ENCODE measurements around the gene APOC1. TPM values are rescaled to one million over a fixed set of nuclear protein-coding genes. Genes with fewer than 3 reads are reported as not detected.

Gene APOC1
- total RNA-seq, 1 donor from 2014 or later = 89.4 TPM

GRCh38 chr19:44871809-44872208 is 42.6 kb upstream of the APOC1 start:
- Mint-ChIP-seq H3K27me3 (no peaks in the 10 kb centered on the region), H3K36me3 (ENCODE audit: insufficient read depth) (peaks cover 33% of the 10 kb centered on the region), H3K4me3 (ENCODE audit: low read depth) (no peak overlapping the region), H3K27ac (no peak overlapping the region), H3K4me1 (ENCODE audit: low read depth) (peaks cover 5% of the 10 kb centered on the region), H3K9me3 (ENCODE audit: low read depth) (no peaks in the 10 kb centered on the region)
- DNase-seq (ENCODE audit: low spot score, unreplicated experiment) = no peak
- no peak for TF ChIP-seq CTCF (IDR thresholded peaks at IDR 0.05; ENCODE audit: unreplicated experiment)

GRCh38 chr19:44872661-44873060 is 41.7 kb upstream of the APOC1 start:
- no peak for DNase-seq (ENCODE audit: low spot score, unreplicated experiment)
- no peak overlapping the region for H3K4me3 Mint-ChIP-seq (ENCODE audit: low read depth)
- no peaks in the 10 kb centered on the region for H3K9me3 Mint-ChIP-seq (ENCODE audit: low read depth)
- TF ChIP-seq CTCF (IDR thresholded peaks at IDR 0.05; ENCODE audit: unreplicated experiment) = no peak
- no peaks in the 10 kb centered on the region for H3K27me3 Mint-ChIP-seq
- H3K36me3 Mint-ChIP-seq (ENCODE audit: insufficient read depth) = peaks cover 29% of the 10 kb centered on the region
- peaks cover 5% of the 10 kb centered on the region for H3K4me1 Mint-ChIP-seq (ENCODE audit: low read depth)
- no peak overlapping the region for H3K27ac Mint-ChIP-seq

- peaks cover 5% of the 10 kb centered on the region for H3K4me1 Mint-ChIP-seq (ENCODE audit: low read depth)
- no peak for DNase-seq (ENCODE audit: low spot score, unreplicated experiment)
- no peak for TF ChIP-seq CTCF (IDR thresholded peaks at IDR 0.05; ENCODE audit: unreplicated experiment)
- no peak overlapping the region for H3K27ac Mint-ChIP-seq
- no peaks in the 10 kb centered on the region for H3K27me3 Mint-ChIP-seq
- no peaks in the 10 kb centered on the region for H3K9me3 Mint-ChIP-seq (ENCODE audit: low read depth)
- peaks cover 23% of the 10 kb centered on the region for H3K36me3 Mint-ChIP-seq (ENCODE audit: insufficient read depth)
- no peak overlapping the region for H3K4me3 Mint-ChIP-seq (ENCODE audit: low read depth)
Observed at GRCh38 chr19:44874317-44874716, 40.1 kb upstream of the APOC1 start.

DNA sequence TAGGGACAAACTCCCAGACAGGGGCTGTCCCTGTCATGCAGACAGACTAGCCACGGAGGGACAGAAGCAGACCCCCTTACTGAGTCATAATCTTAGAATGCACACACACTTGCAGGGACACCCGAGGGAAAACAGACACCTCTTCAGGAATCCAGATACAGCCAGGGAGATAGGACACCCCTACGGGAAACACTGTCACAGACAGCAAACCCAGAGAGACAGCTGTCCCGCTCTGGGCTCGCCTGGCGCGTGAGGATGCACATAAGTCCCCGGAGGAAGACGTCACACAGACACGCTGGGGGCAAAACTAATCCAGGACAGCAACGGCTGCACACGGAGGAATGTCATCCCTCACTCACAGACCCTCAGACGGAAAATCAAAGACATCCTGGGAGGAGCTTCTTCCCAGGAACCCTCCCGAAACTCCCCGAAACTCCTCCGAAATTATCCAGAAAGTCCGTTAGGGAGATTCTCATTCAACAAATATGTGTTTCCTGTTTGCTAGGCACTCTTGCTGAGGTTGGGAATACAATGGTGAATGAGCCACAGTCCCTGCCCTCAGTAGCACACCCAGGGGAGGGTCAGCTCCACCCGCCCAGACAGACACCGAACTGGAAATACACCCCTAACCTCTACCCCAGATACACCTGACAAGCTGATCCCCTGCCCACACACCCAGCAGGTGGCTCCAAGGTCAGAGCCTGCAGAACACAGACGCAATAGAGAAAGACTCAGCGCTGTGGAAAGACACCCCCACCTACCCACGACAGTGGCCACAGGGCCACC is 38.5 kb upstream of the APOC1 start:
- no peak for DNase-seq (ENCODE audit: low spot score, unreplicated experiment)
- Mint-ChIP-seq H3K9me3 (ENCODE audit: low read depth) (no peaks in the 10 kb centered on the region), H3K36me3 (ENCODE audit: insufficient read depth) (peaks cover 20% of the 10 kb centered on the region), H3K27me3 (no peaks in the 10 kb centered on the region), H3K4me3 (ENCODE audit: low read depth) (no peak overlapping the region), H3K27ac (no peak overlapping the region), H3K4me1 (ENCODE audit: low read depth) (no peaks in the 10 kb centered on the region)
- no peak for TF ChIP-seq CTCF (IDR thresholded peaks at IDR 0.05; ENCODE audit: unreplicated experiment)

- H3K36me3 Mint-ChIP-seq (ENCODE audit: insufficient read depth) = peaks cover 19% of the 10 kb centered on the region
- no peaks in the 10 kb centered on the region for H3K4me1 Mint-ChIP-seq (ENCODE audit: low read depth)
- no peak overlapping the region for H3K27ac Mint-ChIP-seq
- no peak overlapping the region for H3K4me3 Mint-ChIP-seq (ENCODE audit: low read depth)
- no peaks in the 10 kb centered on the region for H3K27me3 Mint-ChIP-seq
- no peaks in the 10 kb centered on the region for H3K9me3 Mint-ChIP-seq (ENCODE audit: low read depth)
- DNase-seq (ENCODE audit: low spot score, unreplicated experiment) = no peak
- no peak for TF ChIP-seq CTCF (IDR thresholded peaks at IDR 0.05; ENCODE audit: unreplicated experiment)
Observed at GRCh38 chr19:44876930-44877535, 37.4 kb upstream of the APOC1 start.

Data from progenitor cell of endocrine pancreas (in vitro differentiated cells).